ENCODE data around the gene MAGEE2. TPM values are rescaled to one million over a fixed set of nuclear protein-coding genes. Genes with fewer than 3 reads are reported as not detected.
"Not testable (repeated sequence)": the region's sequence is repeated elsewhere in the genome, so short reads cannot be mapped to it uniquely, and the experiment has no call there.

The MAGEE2 gene
- under 1 TPM in 1 of 4 donors, not detected in 3; 0.36 TPM for total RNA-seq
- polyA plus RNA-seq: under 1 TPM in 1 of 3 donors, not detected in 2; 0.10 TPM

- no peaks in the 10 kb centered on the region for H3K36me3 ChIP-seq
- intact Hi-C loops (cut with DNase I): no loop called here
- H3K4me3 ChIP-seq: peak within 1 kb of the TSS; percentile 21 to 46 (median 38)
- no peak for TF ChIP-seq CTCF (IDR thresholded peaks at IDR 0.05)
- no peak for TF ChIP-seq POLR2AphosphoS5 (IDR thresholded peaks at IDR 0.05)
- TF ChIP-seq EP300 (IDR thresholded peaks at IDR 0.05): no peak
- no peak for TF ChIP-seq POLR2A (IDR thresholded peaks at IDR 0.05)
- no peaks in the 10 kb centered on the region for H3K27me3 ChIP-seq
- no peak for DNase-seq
- H3K9me3 ChIP-seq: no peaks in the 10 kb centered on the region
- H3K27ac ChIP-seq: no peak within 1 kb of the TSS
- 13 to 22% methylated on average over 36 of the region's 36 CpGs for WGBS, 2 donors
- no peaks in the 10 kb centered on the region for H3K4me1 ChIP-seq
Measured at GRCh38 chrX:75784680-75785491, at the start of gene MAGEE2. Gene MAGEE2, minus strand, starts transcription at chrX:75785254. Its CDS starts 203 bp downstream, at chrX:75785051.

DNA sequence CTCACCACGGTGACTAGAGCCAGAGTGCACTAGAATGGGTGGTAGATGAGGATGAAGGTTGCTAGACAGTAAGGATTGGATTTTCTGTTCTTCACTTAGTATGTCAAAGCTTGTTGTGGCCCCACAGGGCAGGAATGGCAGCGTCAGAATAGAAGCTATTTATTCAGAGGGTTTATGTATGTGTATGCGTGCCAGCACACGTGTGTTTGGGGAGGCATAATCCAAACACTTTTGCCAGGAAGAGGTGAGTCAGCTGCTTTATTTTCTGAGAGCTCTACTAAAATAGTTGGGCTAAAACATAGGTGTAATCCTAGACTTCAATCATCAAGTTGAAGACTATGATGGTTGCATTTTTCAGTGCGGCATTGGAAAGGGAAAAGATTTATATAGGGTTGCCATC, 1.2 kb upstream of the MAGEE2 start:
- no peak for TF ChIP-seq POLR2AphosphoS5 (IDR thresholded peaks at IDR 0.05)
- TF ChIP-seq CTCF (IDR thresholded peaks at IDR 0.05): no peak
- TF ChIP-seq POLR2A (IDR thresholded peaks at IDR 0.05): no peak
- TF ChIP-seq EP300 (IDR thresholded peaks at IDR 0.05): no peak
- Histone ChIP-seq H3K4me3 (no peak overlapping the region), H3K4me1 (no peaks in the 10 kb centered on the region), H3K36me3 (no peaks in the 10 kb centered on the region), H3K9me3 (no peaks in the 10 kb centered on the region), H3K27ac (no peak overlapping the region), H3K27me3 (no peaks in the 10 kb centered on the region)
- intact Hi-C loops (cut with DNase I): no loop called here
- no peak for DNase-seq
- WGBS, 2 donors: 78 to 87% methylated on average over 5 of the region's 5 CpGs

- Histone ChIP-seq H3K4me1 (no peaks in the 10 kb centered on the region), H3K9me3 (no peaks in the 10 kb centered on the region), H3K36me3 (no peaks in the 10 kb centered on the region), H3K4me3 (no peak overlapping the region), H3K27ac (no peak overlapping the region), H3K27me3 (no peaks in the 10 kb centered on the region)
- no peak for DNase-seq
- no peak for TF ChIP-seq POLR2AphosphoS5 (IDR thresholded peaks at IDR 0.05)
- no peak for TF ChIP-seq EP300 (IDR thresholded peaks at IDR 0.05)
- TF ChIP-seq CTCF (IDR thresholded peaks at IDR 0.05): no peak
- TF ChIP-seq POLR2A (IDR thresholded peaks at IDR 0.05): no peak
- intact Hi-C loops (cut with DNase I): no loop called here
- WGBS, 2 donors: 26 to 31% methylated on average over 15 of the region's 15 CpGs
Measured at GRCh38 chrX:75781611-75782010, 3.4 kb downstream of the MAGEE2 start.

DNA sequence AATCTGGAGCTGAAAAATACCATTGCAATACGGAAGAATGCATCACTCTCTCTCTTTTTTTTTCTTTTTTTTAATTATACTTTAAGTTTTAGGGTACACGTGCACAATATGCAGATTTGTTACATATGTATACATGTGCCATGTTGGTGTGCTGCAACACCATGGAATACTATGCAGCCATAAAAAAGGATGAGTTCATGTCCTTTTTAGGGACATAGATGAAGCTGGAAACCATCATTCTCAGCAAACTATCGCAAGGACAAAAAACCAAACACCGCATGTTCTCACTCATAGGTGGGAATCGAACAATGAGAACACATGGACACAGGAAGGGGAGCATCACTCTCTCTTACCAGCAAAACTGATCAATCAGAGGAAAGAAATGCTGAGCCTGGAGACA, 17.0 kb downstream of the MAGEE2 start:
- intact Hi-C loops (cut with DNase I): not testable (repeated sequence)

DNA sequence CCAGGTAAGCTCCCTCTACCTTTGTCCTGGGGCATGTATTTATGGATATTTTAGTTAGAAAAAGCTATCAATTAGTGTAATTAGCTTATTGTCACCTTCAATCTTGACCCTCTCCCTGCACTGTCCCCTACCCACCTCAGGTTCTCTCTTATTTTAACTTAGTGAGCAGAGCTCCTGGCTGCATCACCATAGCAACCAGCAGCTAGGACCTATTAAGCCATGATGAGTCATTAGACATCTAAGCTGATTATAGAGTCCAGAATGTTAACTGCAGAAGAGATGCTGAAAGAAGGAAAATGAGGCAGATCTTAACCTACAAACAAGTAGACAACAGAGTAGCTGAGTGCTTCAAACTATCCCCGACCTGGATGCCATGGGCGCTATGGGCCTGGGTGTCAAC, 36.6 kb downstream of the MAGEE2 start:
- Histone ChIP-seq H3K27ac (no peak overlapping the region), H3K4me3 (no peak overlapping the region), H3K9me3 (peaks cover 0 to 11% (median 0%) of the 10 kb centered on the region in 4 donors), H3K36me3 (no peaks in the 10 kb centered on the region), H3K27me3 (no peaks in the 10 kb centered on the region), H3K4me1 (no peaks in the 10 kb centered on the region)
- no peak for DNase-seq
- WGBS, 2 donors: 95% methylated on average over 2 of the region's 2 CpGs
- TF ChIP-seq POLR2A (IDR thresholded peaks at IDR 0.05) (no peak), POLR2AphosphoS5 (IDR thresholded peaks at IDR 0.05) (no peak), EP300 (IDR thresholded peaks at IDR 0.05) (no peak), CTCF (IDR thresholded peaks at IDR 0.05) (no peak)
- intact Hi-C loops (cut with DNase I): loop anchor here (10.0 kb wide), 1 partner anchor 464 kb away; no protein-coding TSS in a partner anchor

More for the DNA sequence above, 17.0 kb downstream of the MAGEE2 start:
- H3K27ac ChIP-seq, DNase-seq, H3K27me3 ChIP-seq, H3K36me3 ChIP-seq, H3K4me1 ChIP-seq, H3K9me3 ChIP-seq, H3K4me3 ChIP-seq: not testable (repeated sequence)
- 91 to 92% methylated on average over 4 of the region's 5 CpGs for WGBS, 2 donors
